GM12892 (cell line): ENCODE measurements around the gene GIMAP5.

Experiments
- POLR2A ChIP-seq: IDR thresholded peaks from 2 replicates; pipeline ENCODE4 v1.6.1; 2011; ENCODE audit warnings: low read depth, low read length, control low read depth
- POLR2AphosphoS5 ChIP-seq: IDR thresholded peaks from 2 replicates; pipeline ENCODE4 v1.6.1; 2011; ENCODE audit warnings: low read depth, low read length, control low read depth
- TAF1 ChIP-seq: IDR thresholded peaks from 2 replicates; pipeline ENCODE4 v1.6.1; 2011; ENCODE audit warnings: low read depth, mild to moderate bottlenecking, control low read depth, low read length, borderline replicate concordance

DNA sequence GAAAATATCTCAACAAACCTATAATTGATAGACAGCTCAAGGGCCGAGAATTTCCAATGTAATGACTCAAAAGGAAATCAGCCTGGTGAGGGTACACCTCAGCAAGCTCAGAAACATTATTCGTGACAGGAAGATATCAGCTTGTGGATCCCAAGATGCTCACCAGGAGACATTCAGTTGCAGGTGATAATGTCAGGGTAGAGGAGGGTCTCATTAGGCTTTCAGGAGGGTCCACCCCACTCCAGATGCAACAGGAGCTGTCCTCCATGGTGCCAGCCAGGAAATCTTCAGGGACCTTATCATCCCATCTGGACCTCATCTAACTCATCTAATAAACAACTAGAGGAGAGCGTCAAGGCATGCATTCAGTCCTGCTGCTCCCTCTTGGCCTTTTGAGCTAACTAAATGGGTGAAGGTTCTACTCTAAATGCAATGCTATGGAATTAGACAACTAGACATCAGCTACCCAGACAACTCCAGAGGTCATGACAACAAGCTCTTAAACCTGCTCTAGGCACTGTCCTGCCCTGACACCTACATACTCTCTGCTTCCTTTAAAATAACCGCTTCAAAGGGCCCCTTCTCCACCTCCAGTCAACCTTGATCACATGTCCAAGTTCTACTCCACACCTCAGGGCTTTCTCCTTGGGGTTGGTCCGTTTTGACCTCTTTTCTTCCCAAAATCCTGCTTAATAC, 4.3 kb upstream of the GIMAP5 start:
- TF ChIP-seq POLR2AphosphoS5 (no peak), TAF1 (no peak), POLR2A (no peak)
